Measurements from ENCODE around the gene CCL19.

CCL19 gene

DNA sequence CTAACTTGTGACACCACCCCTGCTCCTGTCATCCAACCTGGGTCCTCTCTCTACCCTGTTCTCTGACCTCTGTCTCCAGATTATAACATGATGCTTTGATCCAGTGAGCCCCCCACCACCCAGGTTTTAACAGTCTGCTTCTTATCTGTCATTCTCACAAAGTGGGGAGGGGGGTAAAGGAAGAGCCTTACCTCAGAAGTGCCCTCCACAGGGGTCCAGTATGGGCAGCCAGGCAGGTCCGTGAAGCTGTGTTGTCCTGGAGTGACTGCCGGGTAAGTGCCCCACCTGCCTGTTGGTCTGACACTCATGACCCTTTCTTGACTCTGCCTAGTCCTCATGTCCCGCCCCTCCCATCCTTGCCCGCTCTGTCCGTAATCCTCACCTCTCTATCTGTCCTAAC is 35.7 kb downstream of the CCL19 start:
- H3K4me3 ChIP-seq (ENCODE audit: low read depth, low read length): no peak overlapping the region
- DNase-seq (ENCODE audit: low read depth, low spot score): no peak
- TF ChIP-seq CTCF (IDR thresholded peaks at IDR 0.05; ENCODE audit: low read depth, low read length): no peak
- in situ Hi-C loops (cut with HindIII; ENCODE audit: low sequenced_read_pairs): no loop called here

GRCh38 chr9:34654323-34655051 is 36.6 kb downstream of the CCL19 start:
- H3K4me3 ChIP-seq (ENCODE audit: low read depth, low read length): no peak overlapping the region
- no peak for TF ChIP-seq CTCF (IDR thresholded peaks at IDR 0.05; ENCODE audit: low read depth, low read length)
- in situ Hi-C loops (cut with HindIII; ENCODE audit: low sequenced_read_pairs): no loop called here
- DNase-seq (ENCODE audit: low read depth, low spot score): peak; percentile 57

- no peak for DNase-seq (ENCODE audit: low read depth, low spot score)
- no peak overlapping the region for H3K4me3 ChIP-seq (ENCODE audit: low read depth, low read length)
- in situ Hi-C loops (cut with HindIII; ENCODE audit: low sequenced_read_pairs): no loop called here
- no peak for TF ChIP-seq CTCF (IDR thresholded peaks at IDR 0.05; ENCODE audit: low read depth, low read length)
Observed at GRCh38 chr9:34653151-34654072, 37.7 kb downstream of the CCL19 start.

DNA sequence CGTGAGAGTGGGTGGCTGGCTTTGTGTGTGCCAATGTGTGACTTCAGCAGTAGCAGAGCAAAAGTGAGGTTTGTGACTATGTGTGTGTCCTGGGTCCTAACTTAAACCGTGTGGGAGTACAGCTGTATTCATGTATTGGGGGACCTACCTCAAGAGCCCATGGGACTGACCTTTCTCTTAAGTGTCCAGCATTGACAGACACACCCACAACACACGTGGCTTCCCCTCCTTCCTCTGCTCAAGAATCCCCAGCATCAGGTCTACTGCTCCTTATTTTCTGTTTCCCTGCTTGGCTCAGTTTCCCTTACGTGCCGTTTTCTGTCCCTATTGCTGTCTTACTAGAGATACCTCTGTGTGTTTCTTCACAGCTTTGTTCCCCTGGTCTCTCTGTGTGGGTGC is 38.5 kb downstream of the CCL19 start:
- in situ Hi-C loops (cut with HindIII; ENCODE audit: low sequenced_read_pairs): no loop called here
- H3K4me3 ChIP-seq (ENCODE audit: low read depth, low read length): peak overlapping the region; percentile 35
- DNase-seq (ENCODE audit: low read depth, low spot score): no peak
- no peak for TF ChIP-seq CTCF (IDR thresholded peaks at IDR 0.05; ENCODE audit: low read depth, low read length)

- in situ Hi-C loops (cut with HindIII; ENCODE audit: low sequenced_read_pairs): no loop called here
- no peak for TF ChIP-seq CTCF (IDR thresholded peaks at IDR 0.05; ENCODE audit: low read depth, low read length)
- peak within 1 kb of the TSS; percentile 35 for H3K4me3 ChIP-seq (ENCODE audit: low read depth, low read length)
- DNase-seq (ENCODE audit: low read depth, low spot score): peak; percentile 80
Observed at GRCh38 chr9:34651876-34652601, 39.0 kb downstream of the CCL19 start, which contains the start of gene IL11RA. Gene IL11RA, plus strand, starts transcription at chr9:34652185. Its CDS starts 3,033 bp downstream, at chr9:34655218.

DNA sequence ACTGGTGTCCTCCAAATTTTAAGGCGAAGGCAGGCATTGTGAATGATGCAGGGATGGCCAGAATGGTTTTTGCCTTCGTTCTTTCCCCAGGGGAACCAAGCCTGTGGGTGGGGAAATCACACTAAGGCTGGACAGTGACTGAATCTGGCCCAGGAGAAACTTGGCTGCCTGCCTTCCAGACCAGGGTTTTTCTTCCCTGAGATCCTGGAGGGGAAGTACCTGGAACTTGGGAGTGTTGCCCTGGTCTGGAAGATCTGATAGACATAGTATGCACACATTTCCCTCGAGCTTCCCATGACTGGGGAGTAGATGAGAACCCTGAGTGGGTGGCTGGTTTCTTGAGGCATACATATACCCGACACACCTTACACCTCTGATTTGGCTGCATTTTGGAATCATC is 39.8 kb downstream of the CCL19 start:
- DNase-seq (ENCODE audit: low read depth, low spot score): peak; percentile 18
- no peak for TF ChIP-seq CTCF (IDR thresholded peaks at IDR 0.05; ENCODE audit: low read depth, low read length)
- in situ Hi-C loops (cut with HindIII; ENCODE audit: low sequenced_read_pairs): no loop called here
- peak overlapping the region; percentile 35 for H3K4me3 ChIP-seq (ENCODE audit: low read depth, low read length)

Measured in astrocyte of the spinal cord (primary cell).